Activated CD8-positive, alpha-beta memory T cell treated with anti-CD3 and anti-CD28 coated beads for 1 hour (primary cell): Measurements from ENCODE around the gene PRPSAP1.

Experiments used
- DNase-seq, 2 donors: peaks; one replicate each; pipeline ENCODE4 v3.0.0-alpha.2; 2020; ENCODE audit warnings: low read depth in 1 of 2; ENCODE audit errors: extremely low read depth in 1 of 2

The PRPSAP1 gene

DNA sequence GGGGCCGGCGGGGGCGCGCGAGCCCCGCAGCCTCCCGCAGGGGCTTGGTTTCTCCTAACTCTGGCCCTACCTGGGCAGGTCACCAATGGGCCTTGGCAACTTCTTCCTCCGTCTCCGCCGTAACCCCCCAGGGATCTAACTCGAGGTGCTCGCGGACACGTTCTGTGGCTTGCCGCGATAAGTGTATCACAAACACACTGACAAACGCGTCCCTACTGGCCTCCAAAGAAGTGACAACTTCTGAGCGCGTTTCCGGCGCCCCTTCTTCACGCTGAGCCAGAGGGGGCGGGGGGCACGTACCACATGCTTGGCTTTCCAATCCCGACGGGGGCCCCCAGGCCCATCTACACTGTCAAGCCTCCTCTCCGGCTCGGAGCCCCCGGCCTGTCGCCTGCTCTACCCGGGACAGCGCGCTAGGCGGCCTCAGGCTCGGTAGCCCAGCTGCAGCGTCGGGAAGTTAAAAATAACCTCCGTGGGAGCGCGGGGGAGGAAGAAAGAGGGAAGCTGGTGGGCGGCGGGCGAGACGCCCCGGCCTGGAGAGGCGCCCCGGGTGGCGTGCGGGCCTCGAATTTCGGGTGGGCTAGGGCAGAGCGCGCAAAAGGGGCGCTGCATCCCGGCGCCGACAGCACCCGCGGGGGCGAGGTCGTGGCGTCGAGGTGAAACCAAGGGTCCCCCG lies 30.0 kb upstream of the PRPSAP1 start:
- peak in 1 of 2 donors; percentile 19 for DNase-seq

GRCh38 chr17:76382803-76383545 lies 29.3 kb upstream of the PRPSAP1 start:
- peak in 1 of 2 donors; percentile 39 for DNase-seq

DNA sequence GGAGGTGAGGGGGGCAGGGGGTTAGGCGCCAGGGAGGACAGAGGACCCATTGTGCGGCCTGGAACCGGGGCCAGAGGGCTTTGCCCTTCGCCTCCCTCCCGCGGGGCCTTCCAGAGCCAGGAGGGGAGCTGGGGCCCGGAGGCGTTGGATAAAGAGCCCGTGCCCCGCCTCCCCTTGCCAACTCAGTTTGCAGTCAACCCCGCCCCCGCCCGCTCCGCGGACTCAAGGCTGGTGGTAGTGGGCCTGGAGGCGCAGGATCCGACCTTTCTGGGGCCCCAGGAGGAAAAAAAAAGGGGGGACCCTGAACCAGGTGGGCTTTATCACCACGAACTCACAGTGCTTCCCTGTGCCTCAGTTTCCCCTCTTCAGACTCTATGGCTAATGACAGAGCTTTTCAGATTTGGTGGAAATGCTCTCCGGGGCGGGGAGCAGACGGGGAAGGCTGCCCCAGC lies 28.7 kb upstream of the PRPSAP1 start:
- no peak for DNase-seq

GRCh38 chr17:76381633-76382350 lies 28.1 kb upstream of the PRPSAP1 start:
- no peak for DNase-seq

- no peak for DNase-seq
Observed at GRCh38 chr17:76379646-76380376, 26.1 kb upstream of the PRPSAP1 start.

GRCh38 chr17:76379275-76379641 lies 25.5 kb upstream of the PRPSAP1 start:
- DNase-seq = no peak

DNA sequence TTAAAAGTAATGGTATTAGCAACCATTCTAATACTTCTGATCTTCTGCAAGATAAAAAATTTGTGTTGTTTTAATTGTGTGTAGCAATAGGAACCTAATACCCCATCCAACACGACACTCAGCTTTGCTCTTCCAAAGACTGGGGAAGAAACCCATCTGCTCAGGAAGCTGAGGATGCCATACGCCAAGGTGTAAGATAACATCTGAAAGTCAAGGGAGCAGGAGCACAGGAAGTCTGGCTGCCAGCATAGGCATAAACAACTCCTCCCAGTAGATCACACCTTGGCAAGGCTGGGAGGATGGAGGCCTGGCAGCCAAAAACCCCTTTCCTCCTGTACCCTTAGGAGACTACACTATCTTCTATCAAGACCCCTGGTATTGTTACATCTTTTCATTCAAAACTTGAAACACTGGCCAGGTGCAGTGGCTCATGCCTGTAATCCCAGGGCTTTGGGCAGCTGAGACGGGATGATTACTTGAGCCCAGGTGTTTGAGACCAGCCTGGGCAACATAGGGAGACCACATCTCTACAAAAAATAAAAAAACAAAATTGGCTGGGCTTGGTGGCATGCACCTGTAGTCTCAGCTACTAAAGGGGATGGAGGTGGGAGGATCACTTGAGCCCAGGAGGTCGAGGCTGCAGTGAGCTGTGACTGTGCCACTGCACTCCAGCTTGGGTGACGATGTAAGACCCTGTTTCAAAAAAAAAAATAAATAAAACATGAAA lies 25.0 kb upstream of the PRPSAP1 start:
- DNase-seq = no peak

DNA sequence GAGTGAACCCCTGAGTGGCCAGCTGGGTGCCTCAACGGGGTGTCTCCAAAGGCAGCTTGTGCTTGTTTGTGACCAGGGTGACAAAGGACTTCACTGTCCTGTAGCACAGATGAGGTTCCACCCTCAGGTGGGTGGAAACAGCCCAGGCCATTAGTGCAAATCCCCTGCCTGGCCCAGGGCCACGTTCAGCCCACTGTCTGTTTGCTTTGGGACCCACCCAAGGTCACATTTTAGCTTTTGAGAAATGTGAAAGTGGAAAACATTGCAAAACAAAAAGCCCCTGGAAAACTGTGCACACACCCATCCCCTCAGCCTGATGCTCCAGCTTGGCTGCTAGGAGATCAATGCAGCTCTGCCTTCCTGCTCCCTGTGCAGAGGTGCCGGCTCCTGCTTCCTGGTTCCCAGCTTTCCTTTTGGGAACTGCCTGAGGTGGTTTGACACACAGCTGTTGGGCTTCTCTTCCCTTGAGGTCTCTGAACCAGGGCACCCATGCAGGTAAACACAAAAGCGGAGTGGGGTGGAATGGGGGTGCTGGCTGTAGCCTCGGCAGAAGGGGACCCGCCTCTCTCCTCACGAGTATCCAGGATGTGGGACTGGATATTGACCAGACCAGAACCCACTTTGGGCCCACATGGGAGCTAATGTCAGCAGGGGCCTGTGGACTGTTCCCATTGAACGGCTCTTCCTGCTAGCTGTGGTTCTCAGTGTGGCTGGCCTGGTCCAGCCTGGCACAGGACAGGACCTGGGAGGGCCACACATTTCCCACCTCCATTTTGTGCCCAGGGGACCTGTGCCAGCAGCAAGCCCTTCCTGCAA lies 22.8 kb upstream of the PRPSAP1 start:
- no peak for DNase-seq

DNA sequence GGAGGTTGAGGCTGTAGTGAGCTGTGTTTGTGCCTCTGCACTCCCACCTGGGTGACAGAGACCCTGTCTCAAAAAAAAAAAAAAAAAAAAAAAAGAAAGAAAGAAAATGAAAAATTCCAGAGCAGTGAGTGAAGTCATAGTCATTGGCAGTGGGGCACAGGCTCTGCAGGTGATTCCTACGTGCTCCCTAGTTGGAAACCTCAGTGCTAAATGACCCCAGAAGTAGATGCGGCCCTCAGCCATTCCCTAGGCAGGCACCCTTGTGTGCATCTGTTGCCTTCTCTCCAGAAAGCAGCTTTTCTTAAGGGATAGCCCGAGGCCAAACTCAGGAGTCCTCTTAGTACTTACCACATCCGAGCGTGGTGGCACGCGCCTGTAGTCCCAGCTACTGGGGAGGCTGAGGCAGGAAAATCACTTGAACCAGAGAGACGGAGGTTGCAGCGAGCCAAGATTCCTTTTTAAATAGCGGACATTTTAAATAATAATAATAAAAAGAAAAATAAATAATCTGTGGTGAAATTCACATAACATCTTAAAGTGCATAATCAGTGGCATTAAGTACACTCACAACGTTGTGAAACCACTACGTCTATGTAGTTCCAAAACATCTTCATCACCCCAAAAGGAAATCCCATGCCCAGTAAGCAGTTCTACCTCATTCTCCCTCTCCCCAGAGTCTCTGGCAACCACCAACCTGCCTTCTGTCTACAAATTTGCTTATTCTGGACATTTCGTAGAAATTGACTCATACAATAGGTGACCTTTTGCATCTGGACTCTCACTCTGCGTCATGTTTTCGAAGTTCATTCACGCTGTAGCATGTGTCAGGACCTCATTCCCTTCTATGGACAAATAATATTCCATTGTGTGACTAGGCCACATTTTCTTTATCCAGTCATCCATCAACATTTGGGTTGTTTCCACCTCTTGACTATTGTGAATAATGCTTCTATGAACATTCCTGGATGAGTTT lies 18.2 kb upstream of the PRPSAP1 start:
- DNase-seq = no peak

DNA sequence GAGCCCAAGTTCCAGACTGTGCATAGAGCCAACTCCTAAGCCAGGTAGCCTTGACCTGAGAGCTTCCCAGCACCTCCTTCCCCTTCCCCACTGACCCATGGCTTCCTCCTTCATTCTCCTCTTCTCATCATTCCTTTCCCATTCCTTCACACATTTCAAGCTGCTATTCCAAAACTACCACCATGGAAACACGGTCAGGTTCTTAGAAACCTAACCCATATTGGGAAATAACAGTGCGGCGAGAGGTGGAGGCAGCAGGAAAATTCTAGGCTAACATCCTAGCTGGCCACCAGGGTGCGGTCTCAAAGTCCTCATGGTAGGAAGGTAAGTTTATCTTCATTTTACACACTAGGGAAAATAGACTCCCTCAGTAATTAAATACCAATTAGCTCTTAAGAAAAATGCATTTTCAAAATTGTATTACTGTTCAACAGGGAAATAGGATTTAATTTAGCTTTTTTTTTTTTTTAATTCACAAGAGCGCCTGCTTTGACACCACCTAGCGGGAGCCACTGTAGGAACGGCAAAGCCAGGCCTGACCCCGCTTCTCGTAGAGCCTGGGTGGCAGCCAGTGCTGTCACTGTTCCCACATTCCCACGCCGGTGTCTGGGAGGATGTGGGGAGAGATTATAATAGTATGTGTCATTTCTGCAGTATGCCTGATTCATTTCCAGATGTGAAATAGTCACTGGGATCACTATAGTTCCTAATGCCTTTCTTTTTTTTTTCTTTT lies 16.7 kb upstream of the PRPSAP1 start:
- no peak for DNase-seq

DNA sequence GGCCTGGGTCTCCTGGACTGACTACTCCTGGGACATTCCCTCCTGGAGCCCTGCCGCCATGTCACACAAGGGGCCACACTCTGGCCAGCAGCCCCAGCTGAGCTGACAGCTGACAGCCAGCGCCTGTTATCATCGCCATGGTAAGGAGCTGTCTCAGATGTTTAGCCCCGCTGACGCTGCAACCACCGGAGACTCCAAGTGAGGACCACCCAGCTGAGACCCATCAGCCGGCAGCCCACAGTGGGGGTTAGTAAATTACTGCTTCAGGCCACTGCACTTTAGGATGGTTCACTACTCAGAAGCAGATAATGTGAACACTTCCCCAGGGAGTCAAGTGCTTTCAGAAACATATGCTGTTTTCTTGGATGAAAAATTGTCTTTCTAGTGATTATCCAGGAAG lies 16.1 kb upstream of the PRPSAP1 start:
- no peak for DNase-seq

DNA sequence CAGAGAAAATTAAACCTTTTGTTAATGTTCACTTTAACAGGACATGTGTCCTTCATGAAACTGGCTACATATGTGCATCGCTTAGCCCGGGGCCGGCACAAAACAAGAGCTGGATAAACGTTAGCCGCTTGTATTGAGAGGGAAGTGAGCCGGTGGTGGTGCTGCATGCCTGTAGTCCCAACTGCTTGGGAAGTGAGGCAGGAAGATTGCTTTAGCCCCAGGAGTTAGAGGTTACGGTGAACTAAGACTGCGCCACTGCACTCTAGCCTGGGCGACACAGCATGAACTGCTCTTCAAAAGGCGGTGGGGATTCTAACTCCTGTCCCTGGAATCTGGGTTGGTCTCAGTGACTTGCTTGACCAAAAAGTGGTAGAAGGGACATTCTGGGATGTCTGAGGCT lies 15.7 kb upstream of the PRPSAP1 start:
- no peak for DNase-seq

GRCh38 chr17:76368545-76368944 lies 14.8 kb upstream of the PRPSAP1 start:
- no peak for DNase-seq

GRCh38 chr17:76367642-76368041 lies 13.9 kb upstream of the PRPSAP1 start:
- DNase-seq = no peak

DNA sequence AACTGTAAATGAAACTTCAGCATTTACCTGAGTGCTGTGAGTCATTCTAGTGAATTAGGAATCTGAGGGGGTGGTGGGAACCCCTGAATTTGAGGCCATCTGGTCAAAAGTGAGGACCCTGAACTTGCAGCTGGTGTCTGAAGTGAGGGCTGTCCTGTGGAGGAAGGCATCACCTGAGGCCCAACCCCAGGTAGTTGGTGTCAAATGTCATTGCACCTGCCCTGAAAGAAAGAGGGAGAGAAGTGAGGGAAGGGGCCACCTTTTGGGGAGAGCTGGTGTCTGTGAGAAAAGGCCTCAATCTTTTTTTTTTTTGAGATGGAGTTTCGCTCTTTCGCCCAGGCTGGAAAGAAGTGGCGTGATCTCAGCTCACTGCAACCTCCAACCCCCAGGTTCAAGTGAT lies 12.5 kb upstream of the PRPSAP1 start:
- DNase-seq = no peak

GRCh38 chr17:76365256-76365903 lies 11.7 kb upstream of the PRPSAP1 start:
- no peak for DNase-seq

- DNase-seq = no peak
Observed at GRCh38 chr17:76363107-76363842, 9.6 kb upstream of the PRPSAP1 start.
